GM18868 (cell line): ENCODE data around the gene EPB41L5.
A peak's percentile ranks its signal among the peaks of the same experiment; 100 is the strongest.
"Not testable (repeated sequence)": the region's sequence is repeated elsewhere in the genome, so short reads cannot be mapped to it uniquely, and the experiment has no call there.

Experiments used
- ATAC-seq: cut with Tn5 transposase; IDR thresholded peaks from one replicate; pipeline ENCODE4 v1.9.1; 2021; ENCODE audit warnings: mild to moderate bottlenecking, moderate library complexity; ENCODE audit not compliant: unreplicated experiment

The EPB41L5 gene

GRCh38 chr2:120192280-120192679 is 179.4 kb downstream of the EPB41L5 start:
- ATAC-seq: no peak

- ATAC-seq: no peak
These were observed 182.7 kb downstream of the EPB41L5 start for GRCh38 chr2:120195553-120195952.

- ATAC-seq: not testable (repeated sequence)
These were observed 187.1 kb downstream of the EPB41L5 start for GRCh38 chr2:120199817-120200459.

GRCh38 chr2:120203251-120204021 is 190.6 kb downstream of the EPB41L5 start:
- ATAC-seq: no peak

DNA sequence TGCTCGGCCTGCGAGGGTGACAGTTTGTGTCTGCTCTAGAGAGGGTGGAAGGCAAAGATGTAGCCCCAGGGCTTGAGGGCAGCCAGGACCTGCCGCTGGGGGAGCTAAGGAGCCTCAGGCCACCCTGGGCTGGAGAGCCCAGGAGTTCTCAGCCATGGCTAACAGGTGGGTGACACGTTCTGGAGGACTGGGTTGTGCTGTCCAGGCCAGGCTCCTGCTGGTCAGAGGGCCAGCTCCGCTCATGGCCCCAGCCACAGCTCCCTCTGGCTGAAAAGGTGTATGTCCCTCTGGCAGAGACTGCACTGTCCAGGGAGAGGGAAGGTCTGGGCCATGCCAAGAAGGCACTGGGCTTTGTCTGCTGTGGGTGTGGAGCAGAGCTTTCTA is 191.1 kb downstream of the EPB41L5 start:
- ATAC-seq: no peak

- ATAC-seq: no peak
These were observed 191.5 kb downstream of the EPB41L5 start for GRCh38 chr2:120204417-120204816.

- no peak for ATAC-seq
These were observed 192.2 kb downstream of the EPB41L5 start for GRCh38 chr2:120204945-120205670.

DNA sequence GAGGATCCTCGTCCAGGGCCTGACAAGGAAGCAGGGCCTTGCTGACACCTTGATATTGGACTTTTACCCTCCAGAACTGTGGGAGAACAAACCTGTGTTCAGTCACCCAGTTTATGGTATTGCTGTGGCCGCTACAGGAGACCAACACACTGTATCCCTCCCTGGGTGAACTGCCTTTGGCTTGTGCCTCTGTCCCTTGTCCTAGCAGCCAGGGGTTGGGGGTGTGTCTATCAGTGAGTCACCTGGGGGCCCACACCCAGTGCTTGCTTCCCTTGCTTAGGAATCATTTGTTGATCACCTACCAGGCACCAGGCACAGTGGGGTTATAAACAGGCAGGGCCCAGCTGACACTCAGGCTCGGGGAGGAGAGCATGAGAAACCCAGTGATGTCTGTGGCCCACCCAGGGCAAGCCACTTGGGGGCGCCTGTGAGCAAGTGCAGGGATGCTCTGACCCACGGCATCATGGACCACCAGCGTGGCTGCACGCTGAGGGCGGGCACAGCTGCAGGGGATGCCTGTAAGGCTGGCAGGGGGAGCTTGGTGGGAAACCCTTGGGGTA is 193.2 kb downstream of the EPB41L5 start:
- no peak for ATAC-seq

DNA sequence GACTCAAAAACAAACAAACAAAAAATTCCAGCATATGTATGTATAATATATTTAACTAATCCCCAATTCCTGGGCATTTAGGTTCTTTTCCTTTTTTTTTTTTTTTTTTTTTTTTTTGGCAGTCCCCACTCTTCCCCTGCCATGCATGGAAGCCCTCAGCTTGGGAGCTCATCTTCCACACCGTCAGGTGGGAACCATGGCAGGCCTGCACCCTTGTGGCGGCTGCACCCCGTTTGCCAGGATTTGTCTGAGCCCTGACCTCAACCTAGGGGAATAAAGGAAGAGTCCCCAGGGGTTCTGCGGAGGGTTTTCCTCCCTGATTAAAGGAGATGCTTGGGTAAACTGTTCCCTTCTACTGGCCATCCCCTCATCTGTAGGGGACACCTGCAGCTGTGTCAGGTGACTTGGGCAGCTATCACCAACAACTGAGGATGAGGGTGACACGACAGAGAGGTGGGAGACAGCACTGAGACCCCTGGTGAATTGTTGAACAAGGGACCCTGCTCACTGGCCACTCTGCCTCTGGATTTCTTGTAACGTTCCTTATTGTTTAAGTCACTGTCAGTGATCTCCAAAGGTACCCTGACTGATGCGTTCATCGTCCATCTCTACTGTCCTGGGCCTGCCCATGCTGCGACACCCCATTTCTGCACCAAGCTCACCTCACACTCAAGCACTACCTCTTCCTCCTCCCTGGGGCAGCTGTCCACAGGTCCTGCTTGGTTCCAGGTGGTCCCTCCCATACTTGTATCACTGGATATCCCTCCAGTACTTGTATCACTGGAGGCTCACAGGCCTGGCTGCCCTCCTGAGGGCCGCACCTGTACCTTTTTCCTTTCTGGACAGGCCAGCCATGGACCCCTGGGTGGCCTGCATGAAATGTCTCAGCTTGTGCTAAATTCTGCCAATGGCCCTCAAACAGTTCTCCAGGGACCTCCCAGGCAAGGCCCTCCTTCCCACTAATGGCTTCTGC is 195.8 kb downstream of the EPB41L5 start:
- ATAC-seq: no peak

DNA sequence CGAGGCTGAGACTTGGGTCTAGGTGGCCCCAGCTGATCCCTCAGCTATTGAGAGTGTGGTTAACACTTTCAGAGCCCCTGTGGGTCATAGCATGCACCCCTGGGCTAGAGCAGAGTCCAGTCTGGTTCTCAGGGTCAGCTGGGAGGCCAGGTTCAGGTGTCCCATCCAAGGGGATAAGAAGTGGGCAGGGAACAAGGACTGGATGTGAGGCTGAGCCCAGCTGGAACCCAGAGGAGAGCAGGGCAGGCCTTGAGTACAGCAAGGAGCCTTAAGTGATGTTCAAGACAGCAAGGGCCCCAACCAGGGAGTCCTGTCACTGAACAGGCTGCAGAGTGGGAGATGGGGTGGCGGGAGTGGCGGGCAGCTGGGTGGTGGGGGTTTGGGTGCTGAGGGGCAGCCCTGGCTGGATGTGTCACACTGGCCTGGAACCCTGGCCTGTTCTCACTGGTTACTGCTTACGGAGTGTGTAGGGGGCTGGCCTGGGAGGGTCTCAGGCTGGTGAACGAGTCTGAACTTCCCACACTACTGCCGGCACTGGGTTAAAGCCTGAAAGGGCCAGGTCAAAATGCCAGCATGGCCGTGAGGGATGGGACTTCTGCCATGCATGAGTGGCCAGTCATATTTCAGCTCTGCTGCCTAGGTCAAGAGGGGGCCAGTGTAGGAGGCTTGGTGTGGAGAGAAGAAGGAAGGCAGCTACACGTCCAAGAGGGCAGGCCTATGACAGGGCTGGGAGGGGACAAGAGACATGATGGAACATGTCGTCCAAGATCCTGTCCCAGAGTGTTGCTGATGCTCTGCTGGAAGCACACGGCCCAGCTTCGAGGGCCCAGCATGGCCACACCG is 196.8 kb downstream of the EPB41L5 start:
- no peak for ATAC-seq

- ATAC-seq: no peak
These were observed 197.4 kb downstream of the EPB41L5 start for GRCh38 chr2:120210270-120210693.

DNA sequence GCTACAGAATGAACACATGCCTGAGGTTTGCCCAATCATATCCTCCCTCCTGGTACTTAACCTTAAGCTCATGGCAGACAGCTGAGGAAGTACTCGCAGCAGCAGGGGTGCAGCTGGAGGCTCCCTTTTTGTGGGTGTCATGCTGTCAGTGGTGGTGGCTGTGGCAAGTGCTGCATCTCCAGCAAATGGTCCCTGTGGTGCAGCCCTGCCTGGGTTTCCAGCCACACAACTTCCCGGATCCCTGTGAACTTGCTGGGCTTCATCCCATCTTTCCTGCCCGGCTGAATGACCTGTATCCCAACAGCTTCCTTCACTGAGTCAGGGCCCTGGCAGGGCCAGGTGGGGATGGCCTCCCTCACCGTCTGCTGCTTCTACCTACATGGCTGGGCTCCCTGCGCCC is 205.3 kb downstream of the EPB41L5 start:
- no peak for ATAC-seq

- no peak for ATAC-seq
These were observed 206.4 kb downstream of the EPB41L5 start for GRCh38 chr2:120219291-120219690.

DNA sequence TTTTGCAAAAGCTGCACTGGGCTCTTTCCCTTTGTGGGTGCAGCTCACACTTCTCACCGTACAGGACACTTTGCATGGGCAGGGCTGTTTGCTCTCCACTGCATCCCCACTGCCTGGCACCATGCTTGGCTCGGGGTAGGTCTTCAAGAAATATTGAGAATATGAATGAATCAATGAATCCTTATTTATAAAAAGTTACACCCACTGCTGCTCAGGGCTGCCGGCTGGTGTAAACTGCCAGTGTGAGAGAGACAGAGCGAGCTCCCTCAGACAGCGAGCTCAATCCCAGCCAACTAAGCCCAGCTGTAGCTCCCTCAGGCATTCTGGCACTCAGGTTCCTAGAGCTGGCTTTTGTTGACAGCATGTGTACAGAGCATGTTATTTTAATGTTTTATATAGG is 206.9 kb downstream of the EPB41L5 start:
- ATAC-seq: no peak

DNA sequence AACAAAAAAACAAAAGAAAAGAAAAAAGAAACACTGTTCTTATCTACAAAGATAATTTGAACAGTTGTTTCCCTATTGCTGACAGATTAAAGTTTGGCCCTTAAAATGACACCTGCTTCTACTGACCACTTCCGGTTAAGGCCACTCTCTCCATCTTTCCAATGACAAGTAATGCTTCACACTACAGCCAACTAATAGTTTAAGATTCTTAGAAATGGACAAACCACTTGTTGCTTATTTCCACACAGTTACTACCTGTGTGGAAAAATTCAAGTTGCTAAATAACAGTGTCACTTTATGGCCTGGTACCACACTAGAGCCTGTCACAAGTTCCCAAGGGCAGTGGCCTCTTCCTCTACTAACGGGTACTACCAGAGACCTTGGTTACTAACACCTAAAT is 207.9 kb downstream of the EPB41L5 start:
- no peak for ATAC-seq

GRCh38 chr2:120221616-120222015 is 208.7 kb downstream of the EPB41L5 start:
- no peak for ATAC-seq

DNA sequence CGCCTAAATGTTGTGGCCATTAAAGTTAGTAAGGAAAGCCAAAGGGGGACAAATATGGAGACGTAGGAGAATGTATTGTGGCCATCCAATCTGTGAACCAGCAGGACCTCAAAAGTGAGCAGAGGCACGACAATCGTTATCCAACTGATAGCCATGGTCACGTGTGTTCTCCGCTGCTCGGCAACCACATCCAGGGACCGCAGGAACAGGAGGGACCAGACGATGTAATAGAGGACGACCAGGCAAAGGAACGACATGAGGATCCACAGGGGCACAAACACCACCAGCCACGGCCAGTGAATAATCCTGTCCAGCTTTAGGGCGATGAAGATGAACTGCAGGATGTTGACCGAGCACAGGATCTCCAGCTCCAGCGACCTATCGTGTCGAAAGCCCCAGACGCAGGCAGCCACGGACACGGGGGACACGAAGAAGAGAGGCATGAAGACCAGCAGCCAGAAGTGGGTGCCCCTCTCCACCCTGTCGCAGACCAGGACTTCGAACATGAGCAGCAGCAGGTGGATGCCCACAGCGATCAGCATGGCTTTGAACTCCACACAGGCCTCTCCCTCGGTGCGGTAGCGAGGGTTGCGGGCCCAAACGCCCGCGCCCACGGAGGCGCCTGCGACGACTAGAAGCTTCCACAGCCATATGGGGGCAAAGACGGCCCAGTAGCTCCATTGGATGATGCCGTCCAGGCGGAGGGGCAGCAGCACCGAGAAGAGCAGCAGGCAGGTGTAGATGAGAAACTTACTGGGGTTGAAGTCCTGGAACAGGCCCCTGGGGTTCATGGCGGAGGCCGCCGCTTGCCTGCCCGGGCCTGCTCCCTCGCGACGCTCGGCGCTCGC is 209.5 kb downstream of the EPB41L5 start:
- ATAC-seq: no peak

- peak; percentile 86 for ATAC-seq
These were observed 210.4 kb downstream of the EPB41L5 start, which contains the start of gene TMEM185B for GRCh38 chr2:120223034-120223912. Gene TMEM185B, minus strand, starts transcription at chr2:120223400. Its CDS starts 424 bp downstream, at chr2:120222976.
